Stimulated activated CD4-positive, alpha-beta T cell treated with anti-CD3 and anti-CD28 coated beads, Interleukin-2, amount 100 ng/mL, for 48 hours (primary cell): ENCODE results near the gene ERCC1.

Source experiments
- DNase-seq, 2 donors: peaks; one replicate each; pipeline ENCODE4 v3.0.0-alpha.2; 2020

The ERCC1 gene

DNA sequence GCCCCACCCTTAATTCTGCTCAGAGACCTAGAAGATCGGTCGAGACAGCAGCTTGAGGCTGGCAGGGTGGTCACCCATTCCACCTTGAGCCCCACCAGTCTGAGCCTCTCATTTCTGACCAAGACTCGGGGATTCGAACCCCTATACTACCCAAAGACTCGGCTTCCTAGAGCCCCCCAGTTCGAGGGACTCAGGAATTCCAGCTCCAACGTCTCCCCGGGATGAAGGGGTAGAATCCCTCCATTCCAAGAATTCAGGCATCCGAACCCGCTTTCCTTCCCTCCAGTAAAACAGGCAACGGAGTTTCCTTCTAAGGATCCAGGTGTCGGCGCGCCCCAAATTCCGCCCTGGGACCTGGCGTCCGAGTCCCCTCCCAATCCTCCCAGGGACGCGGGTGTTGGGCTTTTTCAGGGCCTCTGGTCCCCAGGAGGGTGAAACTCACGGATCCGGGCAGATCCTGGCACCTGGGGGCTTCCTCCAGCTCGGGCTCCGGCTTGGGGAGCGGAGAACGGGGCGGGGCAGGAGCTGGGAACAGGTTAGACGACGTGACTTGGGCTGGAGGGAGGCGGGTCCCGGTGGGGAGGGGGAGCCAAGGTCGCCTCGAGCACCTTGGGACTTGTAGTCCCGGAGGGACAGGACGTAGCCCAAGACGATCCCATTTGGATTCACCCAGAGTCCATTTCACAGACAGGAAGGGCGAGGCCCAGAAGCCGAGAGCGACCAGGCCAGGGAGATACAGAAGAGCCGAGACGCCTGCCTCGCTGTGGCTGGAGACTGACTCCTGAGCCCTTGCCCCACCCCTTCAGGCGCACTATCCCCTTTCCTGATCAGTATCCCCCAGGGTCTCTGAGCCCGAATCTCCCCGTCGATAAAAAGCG lies 18.9 kb downstream of the ERCC1 start, which contains the start of gene PPP1R13L:
Gene PPP1R13L (minus strand): TSS at position 513 of the 878 bp plus-strand sequence. CDS start 6,751 bp downstream, outside the sequence.
- DNase-seq: peak; percentile 55 to 58

DNA sequence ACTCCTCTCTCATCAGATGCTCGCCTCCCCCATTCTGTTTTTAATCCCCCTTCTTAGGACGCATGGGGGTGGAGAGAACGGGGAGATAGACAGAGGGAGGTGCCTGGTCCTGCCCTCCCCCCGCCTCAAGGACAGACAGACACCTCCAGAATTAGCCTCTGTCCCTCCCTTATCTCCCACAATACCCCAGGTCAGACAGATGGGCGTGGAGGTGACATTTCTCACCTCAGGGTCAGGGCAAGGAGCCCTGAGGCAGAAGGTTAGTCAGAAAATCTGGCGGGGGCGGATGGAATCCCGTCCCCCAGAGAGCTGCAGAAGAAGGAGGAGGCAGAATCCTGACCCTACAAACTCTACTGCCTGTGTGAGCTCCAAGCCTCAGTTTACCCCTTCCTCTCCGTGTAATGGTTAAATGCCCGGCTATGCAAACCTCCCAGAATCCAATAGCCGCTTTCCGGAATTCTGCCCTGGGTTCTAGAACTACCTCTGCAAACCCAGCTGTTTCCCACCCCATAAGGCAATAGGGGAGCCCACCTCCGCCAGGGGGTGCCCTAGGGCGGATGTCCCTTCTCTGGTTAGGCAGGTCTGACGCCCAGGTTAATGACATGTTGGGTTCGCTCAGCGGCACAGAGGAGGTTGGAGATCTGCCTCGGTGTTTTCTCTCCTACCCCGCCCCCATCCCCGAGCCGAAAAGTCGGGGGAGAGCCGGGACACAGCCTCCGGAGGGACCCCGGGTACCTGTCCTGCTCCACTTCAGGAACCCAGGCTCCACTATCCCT lies 19.7 kb downstream of the ERCC1 start:
- peak; percentile 60 to 67 for DNase-seq

DNA sequence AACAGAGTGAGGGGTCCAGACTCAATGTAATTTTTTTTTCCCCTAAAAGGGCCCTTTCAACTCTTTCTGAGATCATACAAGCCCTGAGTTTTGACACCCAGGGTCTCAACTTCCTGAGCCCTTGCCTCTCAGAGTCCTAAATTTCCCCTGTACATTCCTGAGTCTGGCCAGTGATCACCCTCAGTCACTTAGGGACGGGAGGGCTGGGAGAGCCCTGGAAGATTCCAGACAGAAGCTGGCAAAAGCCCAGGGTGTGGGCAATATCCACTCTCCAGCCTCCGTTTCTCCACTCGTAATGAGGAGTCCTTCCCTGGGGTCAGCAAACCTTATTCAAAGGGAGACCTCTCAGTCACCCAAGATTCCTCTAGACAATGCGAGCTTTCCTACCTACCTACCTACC lies 20.4 kb downstream of the ERCC1 start:
- DNase-seq: no peak

DNA sequence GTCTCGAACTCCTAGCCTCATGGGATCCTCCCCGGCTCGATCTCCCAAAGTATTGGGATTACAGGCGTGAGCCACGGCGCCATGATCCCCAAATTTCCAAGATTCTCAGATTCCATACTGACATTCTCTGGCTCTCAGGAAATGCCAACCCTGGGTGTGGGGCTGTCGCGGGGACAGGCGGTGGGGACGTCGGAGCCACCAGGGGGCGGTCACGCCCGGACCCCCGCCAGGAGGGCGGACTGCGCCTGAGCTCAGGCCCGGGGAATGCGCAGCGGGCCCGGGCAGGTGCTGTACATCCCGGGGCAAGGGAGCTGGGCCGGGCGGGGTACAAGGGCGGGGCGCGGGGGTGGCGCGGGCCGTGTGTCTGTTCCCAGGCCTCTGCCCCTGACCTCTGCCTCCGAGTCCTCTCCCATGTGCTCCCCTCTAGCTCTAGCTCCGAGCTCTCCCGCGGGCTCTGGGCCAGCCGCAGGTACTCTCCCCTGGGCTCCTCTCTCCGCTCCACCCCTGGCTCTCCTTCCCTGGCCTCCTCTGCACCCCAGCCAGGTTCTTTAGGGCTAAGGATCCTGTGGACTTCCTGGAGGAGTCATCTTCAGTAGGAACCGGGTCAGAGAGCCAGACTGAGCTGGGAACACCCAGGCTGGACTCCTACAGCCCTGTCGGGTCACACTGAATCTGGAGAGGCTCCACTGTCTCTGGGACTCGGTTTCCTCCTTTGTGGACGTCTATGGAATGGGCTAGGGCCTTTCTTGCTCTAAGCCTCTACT lies 21.2 kb downstream of the ERCC1 start:
- DNase-seq: peak in 1 of 2 donors; percentile 24

DNA sequence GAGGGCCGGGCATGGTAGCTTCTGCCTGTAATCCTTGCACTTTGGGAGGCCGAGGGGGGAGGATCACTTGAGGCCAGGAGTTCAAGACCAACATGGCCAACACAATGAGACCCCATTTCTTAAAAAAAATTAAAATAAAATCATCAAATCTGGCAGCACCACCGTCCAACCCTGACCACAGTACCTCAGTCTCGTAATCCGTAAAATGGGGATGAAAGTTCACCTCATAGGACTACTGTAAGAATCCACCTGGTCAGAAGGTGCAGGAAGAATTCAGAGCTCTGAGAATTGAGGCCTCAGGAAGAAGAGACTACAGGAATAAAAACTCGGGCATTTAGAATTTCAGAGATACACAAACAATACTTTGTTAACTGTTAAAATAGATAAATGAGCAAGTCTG lies 21.9 kb downstream of the ERCC1 start:
- no peak for DNase-seq

DNA sequence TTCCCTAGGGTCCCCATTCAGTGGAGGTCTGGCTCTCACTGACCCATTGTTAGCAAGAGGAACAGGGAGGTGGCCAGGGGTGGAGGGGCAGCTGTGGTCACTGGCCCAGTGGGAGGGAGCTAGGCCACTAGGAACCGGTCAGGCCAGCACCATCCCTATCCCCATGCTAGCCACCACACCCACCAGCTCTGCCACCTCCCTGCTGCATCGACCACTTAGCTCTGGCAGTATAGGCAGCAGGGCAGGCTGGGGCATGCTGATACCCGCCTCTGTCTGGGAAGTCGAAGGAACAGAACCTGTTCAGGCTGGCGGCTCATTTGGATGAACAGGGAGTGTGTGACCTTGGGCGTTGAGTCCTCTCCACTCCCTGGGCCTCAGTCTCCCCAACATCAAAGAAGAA lies 23.5 kb downstream of the ERCC1 start:
- DNase-seq: no peak

DNA sequence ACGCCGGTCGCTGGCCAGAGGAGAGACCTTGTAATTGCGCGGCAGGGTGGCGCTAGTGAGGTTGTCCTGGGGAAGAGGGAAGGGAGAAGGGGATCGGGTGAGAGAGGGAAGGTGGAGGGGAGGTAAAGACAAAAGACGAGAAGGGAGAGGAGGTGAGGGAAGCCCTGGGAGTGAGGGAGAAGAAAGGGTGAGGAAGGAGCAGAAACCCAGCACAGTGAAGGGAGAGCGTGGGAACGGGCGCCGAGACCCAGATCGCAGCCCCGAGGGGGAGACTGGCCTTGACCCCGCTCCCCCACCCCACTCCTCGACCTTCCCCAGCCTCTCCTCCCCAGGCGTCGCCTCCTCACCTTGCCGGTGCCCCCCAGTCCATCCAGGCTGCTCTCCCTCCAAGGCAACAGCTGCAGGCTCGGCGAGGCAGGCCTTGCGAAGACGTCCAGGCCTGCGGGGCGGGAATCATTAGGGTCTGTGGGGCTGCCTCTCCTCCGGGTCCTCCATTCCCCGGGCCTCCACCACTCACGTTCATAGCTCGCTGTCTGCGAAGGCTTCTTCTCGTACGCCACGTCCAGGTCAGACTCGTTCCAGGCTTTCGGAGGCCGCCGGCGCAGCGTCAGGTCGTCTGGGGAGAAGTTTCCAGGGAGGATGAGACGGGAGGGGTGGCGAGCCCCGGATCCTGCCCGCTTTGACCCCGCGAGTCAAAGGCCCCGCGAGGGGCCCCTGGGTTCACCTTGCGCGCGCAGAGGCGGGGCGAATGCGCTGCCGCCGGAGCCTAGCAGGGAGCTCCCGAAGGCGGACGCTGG lies 27.7 kb downstream of the ERCC1 start:
- DNase-seq: no peak

DNA sequence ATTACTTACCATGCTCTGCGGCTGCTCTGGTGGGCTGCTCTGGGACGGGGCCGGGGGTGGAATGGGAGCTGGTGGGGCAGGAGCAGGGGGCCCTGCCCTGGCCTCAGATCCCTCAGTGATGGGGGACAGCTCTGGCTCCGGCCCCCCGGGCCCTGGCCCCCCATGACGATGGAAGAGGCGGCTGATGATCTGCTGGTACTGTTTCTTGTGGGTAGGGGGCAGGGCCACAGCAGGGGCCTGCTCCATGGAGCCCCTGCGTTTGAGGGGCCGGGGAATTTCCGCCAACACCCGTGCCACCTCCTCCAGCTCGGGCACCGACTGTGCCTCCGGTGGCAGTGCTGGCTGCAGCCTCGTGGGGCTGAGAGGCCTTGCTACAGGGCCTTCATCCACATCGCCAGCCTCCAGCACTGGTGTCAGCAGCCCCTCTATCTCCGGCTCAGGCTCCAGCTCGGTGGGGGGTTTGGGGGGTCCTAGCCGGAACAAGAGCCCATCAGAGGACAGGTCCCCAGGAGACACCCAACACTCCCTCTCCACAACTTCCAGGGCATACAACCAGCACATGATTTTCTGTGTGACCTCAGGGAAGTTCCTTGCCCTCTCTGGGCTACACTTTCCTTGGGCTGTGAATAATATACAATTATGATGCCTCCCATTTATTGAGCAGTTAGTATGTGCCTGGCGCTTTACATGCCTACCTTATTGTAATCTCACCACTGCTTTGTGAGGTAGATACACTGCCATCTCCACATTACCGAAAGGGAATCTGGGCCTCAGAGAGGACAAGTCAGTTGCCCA lies 31.6 kb downstream of the ERCC1 start:
- no peak for DNase-seq

GRCh38 chr19:45391346-45391745 lies 32.4 kb downstream of the ERCC1 start:
- no peak for DNase-seq

GRCh38 chr19:45385392-45386221 lies 38.1 kb downstream of the ERCC1 start:
- DNase-seq: no peak

- DNase-seq: no peak
Observed at GRCh38 chr19:45382426-45382825, 41.3 kb downstream of the ERCC1 start.

GRCh38 chr19:45380107-45380506 lies 43.6 kb downstream of the ERCC1 start:
- DNase-seq: no peak

GRCh38 chr19:45376045-45376724 lies 47.5 kb downstream of the ERCC1 start:
- DNase-seq: no peak

DNA sequence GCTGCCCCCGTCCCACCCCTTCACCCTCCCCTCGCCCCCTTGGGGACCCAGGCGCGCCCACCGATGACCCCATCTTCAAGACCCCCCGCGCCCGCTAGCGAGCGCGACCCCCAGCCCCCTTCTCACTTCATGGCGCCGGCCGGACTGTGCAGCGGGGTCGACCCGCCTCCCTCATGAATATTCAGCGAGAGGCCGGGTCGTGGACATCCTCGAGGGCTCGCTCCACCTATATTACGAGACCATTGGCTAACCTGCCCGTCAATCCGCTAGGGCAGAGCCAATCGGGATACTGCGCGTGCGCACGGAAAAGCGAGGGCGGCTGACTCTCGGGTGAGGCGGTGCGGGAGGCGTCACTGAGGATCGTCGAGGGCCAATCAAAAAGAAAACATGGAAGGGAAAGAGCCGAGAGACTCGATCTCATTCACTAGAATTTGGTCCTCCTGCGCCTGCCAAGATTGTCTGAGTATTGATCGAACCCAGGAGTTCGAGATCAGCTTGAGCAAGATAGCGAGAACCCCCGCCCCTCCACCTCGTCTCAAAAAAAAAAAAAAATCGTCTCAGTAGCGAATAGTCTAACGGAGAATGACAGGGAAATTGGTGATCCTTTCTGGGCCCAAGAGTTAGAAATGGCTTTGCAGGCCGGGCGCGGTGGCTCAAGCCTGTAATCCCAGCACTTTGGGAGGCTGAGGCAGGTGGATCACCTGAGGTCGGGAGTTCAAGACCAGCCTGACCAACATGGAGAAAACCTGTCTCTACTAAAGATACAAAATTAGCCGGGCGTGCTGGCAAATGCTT lies 53.1 kb downstream of the ERCC1 start, which contains the start of gene ERCC2:
Gene ERCC2 (minus strand): TSS at position 164 of the 795 bp plus-strand sequence. CDS start 33 bp downstream, at position 131.
- DNase-seq: peak; percentile 100

GRCh38 chr19:45368737-45369340 lies 54.9 kb downstream of the ERCC1 start:
- no peak for DNase-seq

- no peak for DNase-seq
Observed at GRCh38 chr19:45368127-45368526, 55.6 kb downstream of the ERCC1 start.

GRCh38 chr19:45364696-45365095 lies 59.0 kb downstream of the ERCC1 start:
- DNase-seq: no peak

DNA sequence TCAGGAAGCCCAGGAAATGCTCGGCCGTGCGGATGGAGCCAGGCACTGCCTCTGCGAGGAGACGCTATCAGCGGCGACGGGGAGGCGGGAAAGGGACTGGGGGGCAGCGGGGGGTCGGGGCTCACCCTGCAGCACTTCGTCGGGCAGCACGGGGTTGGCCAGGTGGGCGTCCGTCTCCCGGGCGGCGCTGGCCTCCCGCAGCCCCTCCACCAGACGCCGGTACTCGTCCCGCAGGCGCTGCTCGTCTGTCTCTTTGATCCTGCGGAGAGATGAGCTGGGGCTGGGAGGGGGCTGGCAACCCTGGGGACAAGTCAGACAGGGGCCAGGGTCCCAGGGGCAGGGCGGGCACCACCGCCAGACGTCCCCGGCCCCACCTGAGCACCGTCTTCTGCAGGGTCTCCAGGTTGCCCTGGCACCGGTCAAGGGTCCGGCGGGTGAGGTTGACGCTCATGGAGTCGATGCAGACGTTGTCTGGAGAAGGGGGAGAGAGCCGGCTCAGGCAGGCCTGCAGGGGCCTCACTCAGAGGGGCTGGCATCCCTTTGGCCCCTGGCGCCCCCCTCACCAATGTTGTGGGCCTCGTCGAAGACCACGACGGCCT lies 59.8 kb downstream of the ERCC1 start:
- DNase-seq: no peak
